Bladder microvascular endothelial cell (primary cell): ENCODE measurements around the gene SRCAP. TPM values are rescaled to one million over a fixed set of nuclear protein-coding genes. Genes with fewer than 3 reads are reported as not detected.

Source experiments
- total RNA-seq: library from RNA; depleted of rRNA; stranded (reverse); fragments of >200 nt; gene quantifications from 2 replicates; pipeline ENCODE4 v1.2.3, GENCODE V29; 2014

Gene SRCAP
- total RNA-seq: 20.4 and 51.7 TPM in 2 replicates

GRCh38 chr16:30698816-30699614 is at the start of gene SRCAP:
TSS of gene SRCAP (plus strand) at chr16:30699171. CDS start at chr16:30700825, 1,654 bp downstream.

GRCh38 chr16:30650369-30651123 is 48.4 kb upstream of the SRCAP start, which contains the start of gene PRR14:
TSS of gene PRR14 (plus strand) at chr16:30650960. CDS start at chr16:30651646, 686 bp downstream.

DNA sequence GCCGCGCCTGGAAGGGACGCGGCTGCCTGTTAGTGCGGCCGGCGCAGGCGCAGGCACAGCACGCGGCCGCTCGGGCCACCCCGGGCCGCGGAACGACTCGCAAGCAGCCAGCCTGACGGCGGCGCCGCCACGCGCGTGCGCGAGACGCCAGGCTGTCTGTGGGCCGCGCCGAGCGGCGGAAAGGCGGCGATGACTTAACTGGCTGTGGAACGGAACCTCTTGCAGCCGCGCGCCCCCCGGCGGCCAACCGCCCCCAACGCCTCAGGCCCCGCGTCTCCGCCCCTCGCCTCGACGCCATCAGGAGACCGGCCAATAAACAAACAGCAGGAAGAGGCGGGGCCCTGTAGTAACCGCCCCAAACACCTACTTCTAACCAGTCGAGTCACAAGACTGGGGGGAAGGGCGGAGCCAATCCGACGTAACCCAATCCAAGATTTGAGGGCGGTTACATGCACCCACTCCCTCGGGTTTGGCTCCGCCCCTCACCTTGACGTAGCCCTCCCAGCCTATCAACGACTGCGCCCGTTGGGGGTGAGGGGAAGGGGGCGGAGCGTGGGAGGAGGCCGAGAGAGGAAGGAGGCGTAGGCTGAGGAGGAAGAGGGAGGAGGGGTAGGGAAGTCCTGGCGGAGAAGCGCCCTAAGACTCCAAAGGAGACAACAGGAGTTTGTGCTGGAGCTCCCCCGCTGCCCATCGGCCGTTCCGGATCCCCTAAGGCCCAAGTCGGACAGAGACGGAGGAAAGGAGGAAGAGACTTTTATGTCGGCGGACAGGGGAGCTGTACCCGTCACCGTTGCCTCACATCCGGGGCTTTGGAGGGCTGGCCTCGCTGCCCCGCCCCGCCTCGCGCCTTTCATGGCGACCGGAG is 40.9 kb upstream of the SRCAP start, which contains the start of gene FBRS:
TSS of gene FBRS (plus strand) at position 566 of the 865 bp plus-strand sequence. CDS start 1,088 bp downstream, outside the sequence.

GRCh38 chr16:30747799-30748633 is 49.0 kb downstream of the SRCAP start, which contains the start of gene PHKG2:
TSS of gene PHKG2 (plus strand) at chr16:30748425. CDS start at chr16:30748821, 396 bp downstream.

DNA sequence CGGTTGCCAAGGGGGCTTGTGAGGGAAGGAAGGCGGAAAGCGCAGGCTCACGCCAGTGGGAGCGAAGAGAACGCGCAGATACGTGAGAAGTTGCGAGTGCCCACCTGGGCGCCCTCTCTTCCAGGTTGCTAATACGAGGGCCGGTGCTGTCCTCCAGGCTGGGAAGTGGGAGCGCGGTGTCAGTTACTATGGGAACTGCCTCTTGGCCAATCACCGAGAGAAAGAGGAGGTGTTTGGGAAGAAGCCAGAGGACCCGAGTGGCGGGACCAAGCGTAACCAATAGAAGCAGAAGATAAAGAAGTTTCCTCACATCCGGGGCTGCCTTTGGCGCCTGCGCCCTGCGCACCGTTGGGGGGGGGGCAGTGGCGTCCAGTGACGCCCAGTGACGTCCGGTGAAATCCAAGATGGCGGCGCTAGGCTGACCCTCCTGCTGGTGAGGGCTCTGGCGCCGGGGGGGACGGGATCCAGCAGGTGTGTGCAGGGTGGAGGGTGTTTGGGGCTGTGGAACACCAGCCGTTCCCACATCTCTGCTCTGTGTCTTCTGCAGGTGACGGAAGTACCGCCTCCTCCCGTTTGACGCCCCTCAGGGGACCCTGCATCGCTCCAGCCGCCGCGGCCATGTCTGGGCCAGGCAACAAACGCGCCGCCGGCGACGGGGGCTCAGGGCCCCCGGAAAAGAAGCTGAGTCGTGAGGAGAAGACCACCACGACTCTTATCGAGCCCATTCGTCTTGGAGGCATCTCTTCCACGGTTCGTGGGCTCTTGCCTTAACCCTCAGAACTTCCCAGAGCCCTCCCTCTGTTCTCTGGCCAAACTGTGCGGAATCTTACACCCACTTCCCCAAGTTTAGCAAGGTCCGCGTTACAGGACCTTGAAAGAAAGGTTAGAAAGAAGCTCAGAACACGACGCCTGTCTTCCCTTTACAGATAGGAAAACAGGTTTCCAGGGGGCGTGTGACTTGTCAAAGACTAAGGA is 63.2 kb downstream of the SRCAP start, which contains the start of the genes CFAP119 and RNF40:
TSS of gene CFAP119 (minus strand) at position 135 of the 975 bp plus-strand sequence. CDS start 314 bp downstream, outside the sequence.
TSS of gene RNF40 (plus strand) at position 395 of the 975 bp plus-strand sequence. CDS start at position 619, 224 bp downstream.

DNA sequence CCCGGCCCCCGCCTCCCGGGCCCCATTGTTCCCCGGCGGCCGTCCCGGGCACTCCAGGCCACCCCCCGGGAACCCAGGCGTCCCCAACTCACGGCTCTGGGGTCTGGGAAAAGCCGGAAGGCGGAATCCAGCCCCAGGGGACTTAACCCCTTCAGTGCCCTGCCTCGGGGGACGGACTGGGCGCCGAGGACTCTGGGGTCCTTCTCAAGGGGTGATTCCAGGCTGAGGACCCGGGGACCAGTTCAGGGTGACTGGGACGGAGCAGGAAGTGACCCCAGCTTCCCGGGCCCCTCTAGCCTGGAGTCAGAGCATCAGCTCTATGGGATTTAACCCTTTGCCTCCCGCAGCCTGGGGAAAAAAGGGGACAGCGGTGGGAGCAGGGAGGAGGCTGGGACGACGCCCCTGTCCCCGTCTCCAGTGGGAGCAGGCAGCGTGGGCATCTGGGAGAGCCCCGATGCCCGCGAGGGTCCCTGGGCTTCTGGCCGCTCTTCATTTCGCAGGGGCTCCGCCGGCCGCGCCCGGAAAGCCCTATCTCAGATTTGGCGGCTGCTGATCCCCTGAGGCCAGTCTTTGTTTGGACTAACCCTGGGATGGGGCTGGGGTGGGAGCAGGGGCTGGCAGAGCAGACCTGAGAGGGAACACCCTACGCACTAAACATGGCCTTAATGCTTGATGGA is 88.1 kb downstream of the SRCAP start, which contains the start of gene ZNF629:
TSS of gene ZNF629 (minus strand) at position 270 of the 677 bp plus-strand sequence. CDS start 2,723 bp downstream, outside the sequence.

Other genes starting within 250 kb of the SRCAP start
- not detected in 2 replicates for gene ITGAL, start 226.4 kb upstream of the SRCAP start, total RNA-seq
- 9.4 and 13.2 TPM in 2 replicates for gene ZNF768, start 172.6 kb upstream of the SRCAP start, total RNA-seq
- 3.9 and 8.4 TPM in 2 replicates for gene ZNF747, start 164.3 kb upstream of the SRCAP start, total RNA-seq
- gene ZNF764, start 140.8 kb upstream of the SRCAP start, total RNA-seq: 2.8 and 3.5 TPM in 2 replicates
- 9.1 and 10.6 TPM in 2 replicates for gene ZNF688, start 127.5 kb upstream of the SRCAP start, total RNA-seq
- gene ZNF785, start 113.5 kb upstream of the SRCAP start, total RNA-seq: 6.8 and 10.0 TPM in 2 replicates
- 2.9 and 4.0 TPM in 2 replicates for gene ZNF689, start 88.8 kb upstream of the SRCAP start, total RNA-seq
- gene PRR14, start 48.2 kb upstream of the SRCAP start, total RNA-seq: 5.8 and 8.1 TPM in 2 replicates
- gene FBRS, start 40.7 kb upstream of the SRCAP start, total RNA-seq: 13.3 and 18.6 TPM in 2 replicates
- 10.7 and 15.0 TPM in 2 replicates for gene PHKG2, start 49.3 kb downstream of the SRCAP start, total RNA-seq
- gene CFAP119, start 62.9 kb downstream of the SRCAP start, total RNA-seq: 0.65 and 0.82 TPM in 2 replicates
- 42.7 and 67.6 TPM in 2 replicates for gene RNF40, start 63.2 kb downstream of the SRCAP start, total RNA-seq
- 3.7 and 6.2 TPM in 2 replicates for gene ZNF629, start 88.0 kb downstream of the SRCAP start, total RNA-seq
- 23.1 and 27.8 TPM in 2 replicates for gene BCL7C, start 194.9 kb downstream of the SRCAP start, total RNA-seq
- under 0.01 and 0.19 TPM in 2 replicates for gene CTF1, start 197.4 kb downstream of the SRCAP start, total RNA-seq
- gene FBXL19, start 224.4 kb downstream of the SRCAP start, total RNA-seq: 14.0 and 15.2 TPM in 2 replicates
- gene ORAI3, start 249.9 kb downstream of the SRCAP start, total RNA-seq: 13.5 and 16.0 TPM in 2 replicates